ENCODE data around the gene ZFR. TPM values are rescaled to one million over a fixed set of nuclear protein-coding genes. Genes with fewer than 3 reads are reported as not detected.

ZFR gene
- total and polyA plus RNA-seq, 2 experiments from 2014 or later, result 59.1 to 93.3 TPM

DNA sequence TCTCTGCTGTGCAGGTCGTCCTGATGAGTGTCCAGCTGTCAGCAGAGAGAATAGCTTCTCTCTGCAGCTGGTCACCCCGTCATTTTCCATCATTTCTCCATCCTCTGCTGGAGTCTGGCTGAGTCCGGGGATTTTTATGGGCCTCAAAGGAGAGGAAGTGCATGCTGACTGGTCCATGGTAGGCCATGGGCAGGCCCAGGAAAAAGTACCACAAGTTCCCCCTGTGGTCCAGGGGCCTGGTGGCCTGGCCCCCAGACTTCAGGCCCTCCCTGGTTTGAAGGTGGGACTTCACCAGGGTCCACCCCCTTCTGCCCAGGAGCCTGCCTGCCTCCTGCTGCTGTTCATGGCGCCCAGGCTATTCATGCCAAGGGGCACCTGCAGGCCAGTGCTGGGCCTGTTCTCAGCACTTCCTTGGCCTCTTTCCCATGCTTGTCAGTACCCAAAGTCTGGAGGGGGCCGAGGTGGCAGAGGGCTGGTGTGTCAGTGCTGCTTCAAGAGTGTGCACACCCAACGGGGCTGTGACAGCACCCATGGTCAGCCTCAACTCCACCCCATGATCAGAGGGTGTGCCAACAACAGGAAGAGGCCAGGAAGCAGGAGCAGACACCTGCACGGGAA is 124.5 kb downstream of the ZFR start:
- Histone ChIP-seq H3K4me1 (ENCODE audit: insufficient read depth) (no peaks in the 10 kb centered on the region), H3K36me3 (replicated peaks; ENCODE audit: insufficient read depth, low read depth) (no peaks in the 10 kb centered on the region), H3K9me2 (replicated peaks; ENCODE audit: insufficient read depth) (no peaks in the 10 kb centered on the region), H4K20me1 (ENCODE audit: insufficient read depth, poor library complexity, severe bottlenecking) (no peaks in the 10 kb centered on the region), H3K4me2 (no peak overlapping the region), H3K27ac (no peak overlapping the region), H3K9me3 (ENCODE audit: low read depth) (no peaks in the 10 kb centered on the region), H3K4me3 (no peak overlapping the region), H3K27me3 (no peaks in the 10 kb centered on the region), H2AFZ (no peak overlapping the region), H3K79me2 (no peaks in the 10 kb centered on the region)
- TF ChIP-seq, protein P1, sequence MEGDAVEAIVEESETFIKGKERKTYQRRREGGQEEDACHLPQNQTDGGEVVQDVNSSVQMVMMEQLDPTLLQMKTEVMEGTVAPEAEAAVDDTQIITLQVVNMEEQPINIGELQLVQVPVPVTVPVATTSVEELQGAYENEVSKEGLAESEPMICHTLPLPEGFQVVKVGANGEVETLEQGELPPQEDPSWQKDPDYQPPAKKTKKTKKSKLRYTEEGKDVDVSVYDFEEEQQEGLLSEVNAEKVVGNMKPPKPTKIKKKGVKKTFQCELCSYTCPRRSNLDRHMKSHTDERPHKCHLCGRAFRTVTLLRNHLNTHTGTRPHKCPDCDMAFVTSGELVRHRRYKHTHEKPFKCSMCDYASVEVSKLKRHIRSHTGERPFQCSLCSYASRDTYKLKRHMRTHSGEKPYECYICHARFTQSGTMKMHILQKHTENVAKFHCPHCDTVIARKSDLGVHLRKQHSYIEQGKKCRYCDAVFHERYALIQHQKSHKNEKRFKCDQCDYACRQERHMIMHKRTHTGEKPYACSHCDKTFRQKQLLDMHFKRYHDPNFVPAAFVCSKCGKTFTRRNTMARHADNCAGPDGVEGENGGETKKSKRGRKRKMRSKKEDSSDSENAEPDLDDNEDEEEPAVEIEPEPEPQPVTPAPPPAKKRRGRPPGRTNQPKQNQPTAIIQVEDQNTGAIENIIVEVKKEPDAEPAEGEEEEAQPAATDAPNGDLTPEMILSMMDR (IDR thresholded peaks at IDR 0.05; ENCODE audit: poor library complexity), result no peak
- TF ChIP-seq EZH2phosphoT487 (IDR thresholded peaks at IDR 0.05; ENCODE audit: low read depth, severe bottlenecking, unreplicated experiment), result no peak
- TF ChIP-seq EZH2 (IDR thresholded peaks at IDR 0.05; ENCODE audit: borderline replicate concordance), result no peak
- no peak for DNase-seq (ENCODE audit: low spot score)
- WGBS (ENCODE audit: low lambda C conversion rate, missing lambda C conversion rate), result 73% methylated on average over 7 of the region's 7 CpGs

DNA sequence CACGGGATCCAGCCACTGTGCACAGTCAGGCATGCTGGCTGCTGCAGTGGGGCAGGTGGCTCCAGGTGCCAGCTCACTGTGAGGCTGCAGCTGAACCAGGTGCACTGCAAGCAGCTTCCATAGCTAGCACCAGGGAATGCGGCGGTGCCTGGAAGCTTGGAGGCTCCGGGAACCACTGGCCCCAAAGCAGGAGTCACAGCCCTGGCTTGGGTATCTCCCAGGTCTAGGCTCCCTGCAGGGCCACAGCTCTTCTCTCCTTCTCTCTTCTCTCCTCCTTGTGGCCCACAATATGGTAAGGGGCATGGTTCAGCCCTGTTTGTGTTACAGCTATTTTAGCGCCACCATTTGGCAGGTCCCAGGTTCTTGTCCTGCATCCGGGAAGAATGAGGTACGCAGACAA is 125.1 kb downstream of the ZFR start:
- no peak for DNase-seq (ENCODE audit: low spot score)
- Histone ChIP-seq H3K27ac (no peak overlapping the region), H4K20me1 (ENCODE audit: insufficient read depth, poor library complexity, severe bottlenecking) (no peaks in the 10 kb centered on the region), H3K9me2 (replicated peaks; ENCODE audit: insufficient read depth) (no peaks in the 10 kb centered on the region), H3K4me3 (no peak overlapping the region), H3K79me2 (no peaks in the 10 kb centered on the region), H3K4me1 (ENCODE audit: insufficient read depth) (no peaks in the 10 kb centered on the region), H2AFZ (no peak overlapping the region), H3K4me2 (no peak overlapping the region), H3K36me3 (replicated peaks; ENCODE audit: insufficient read depth, low read depth) (no peaks in the 10 kb centered on the region), H3K27me3 (no peaks in the 10 kb centered on the region), H3K9me3 (ENCODE audit: low read depth) (no peaks in the 10 kb centered on the region)
- TF ChIP-seq EZH2 (IDR thresholded peaks at IDR 0.05; ENCODE audit: borderline replicate concordance) (no peak), EZH2phosphoT487 (IDR thresholded peaks at IDR 0.05; ENCODE audit: low read depth, severe bottlenecking, unreplicated experiment) (no peak)
- WGBS (ENCODE audit: low lambda C conversion rate, missing lambda C conversion rate), result 69% methylated on average over 7 of the region's 7 CpGs

DNA sequence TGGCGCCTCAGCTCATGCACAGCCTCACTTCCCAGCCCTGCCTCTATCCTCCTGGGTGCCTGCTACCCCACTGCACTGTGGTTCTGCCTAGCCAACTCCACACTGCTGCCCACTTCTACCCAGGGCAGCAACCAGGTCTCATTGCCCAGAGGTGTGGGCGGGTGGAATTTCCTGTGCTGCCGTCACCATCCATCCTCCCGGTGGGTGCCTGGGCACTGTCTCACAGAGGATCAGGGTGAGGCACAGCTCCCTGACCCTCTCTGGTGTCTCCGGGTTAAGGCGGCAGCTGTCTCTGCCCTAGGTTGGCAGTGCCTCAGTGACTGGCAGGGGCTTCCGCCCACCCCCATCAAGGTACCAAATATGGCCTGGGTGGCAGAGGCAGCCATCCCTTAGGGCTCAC is 127.5 kb downstream of the ZFR start:
- no peak for TF ChIP-seq EZH2phosphoT487 (IDR thresholded peaks at IDR 0.05; ENCODE audit: low read depth, severe bottlenecking, unreplicated experiment)
- no peak for TF ChIP-seq EZH2 (IDR thresholded peaks at IDR 0.05; ENCODE audit: borderline replicate concordance)
- TF ChIP-seq, protein P1 (IDR thresholded peaks at IDR 0.05; ENCODE audit: poor library complexity), result no peak
- H3K4me3 ChIP-seq, result no peak overlapping the region
- H3K36me3 ChIP-seq (replicated peaks; ENCODE audit: insufficient read depth, low read depth), result no peaks in the 10 kb centered on the region
- no peaks in the 10 kb centered on the region for H3K9me2 ChIP-seq (replicated peaks; ENCODE audit: insufficient read depth)
- no peaks in the 10 kb centered on the region for H3K9me3 ChIP-seq (ENCODE audit: low read depth)
- WGBS (ENCODE audit: low lambda C conversion rate, missing lambda C conversion rate), result 92% methylated on average over 7 of the region's 7 CpGs
- no peaks in the 10 kb centered on the region for H3K4me1 ChIP-seq (ENCODE audit: insufficient read depth)
- peaks cover under 1% of the 10 kb centered on the region for H3K79me2 ChIP-seq
- H3K27me3 ChIP-seq, result no peaks in the 10 kb centered on the region
- H3K4me2 ChIP-seq, result no peak overlapping the region
- H2AFZ ChIP-seq, result no peak overlapping the region
- DNase-seq (ENCODE audit: low spot score), result no peak
- no peak overlapping the region for H3K27ac ChIP-seq
- no peaks in the 10 kb centered on the region for H4K20me1 ChIP-seq (ENCODE audit: insufficient read depth, poor library complexity, severe bottlenecking)

DNA sequence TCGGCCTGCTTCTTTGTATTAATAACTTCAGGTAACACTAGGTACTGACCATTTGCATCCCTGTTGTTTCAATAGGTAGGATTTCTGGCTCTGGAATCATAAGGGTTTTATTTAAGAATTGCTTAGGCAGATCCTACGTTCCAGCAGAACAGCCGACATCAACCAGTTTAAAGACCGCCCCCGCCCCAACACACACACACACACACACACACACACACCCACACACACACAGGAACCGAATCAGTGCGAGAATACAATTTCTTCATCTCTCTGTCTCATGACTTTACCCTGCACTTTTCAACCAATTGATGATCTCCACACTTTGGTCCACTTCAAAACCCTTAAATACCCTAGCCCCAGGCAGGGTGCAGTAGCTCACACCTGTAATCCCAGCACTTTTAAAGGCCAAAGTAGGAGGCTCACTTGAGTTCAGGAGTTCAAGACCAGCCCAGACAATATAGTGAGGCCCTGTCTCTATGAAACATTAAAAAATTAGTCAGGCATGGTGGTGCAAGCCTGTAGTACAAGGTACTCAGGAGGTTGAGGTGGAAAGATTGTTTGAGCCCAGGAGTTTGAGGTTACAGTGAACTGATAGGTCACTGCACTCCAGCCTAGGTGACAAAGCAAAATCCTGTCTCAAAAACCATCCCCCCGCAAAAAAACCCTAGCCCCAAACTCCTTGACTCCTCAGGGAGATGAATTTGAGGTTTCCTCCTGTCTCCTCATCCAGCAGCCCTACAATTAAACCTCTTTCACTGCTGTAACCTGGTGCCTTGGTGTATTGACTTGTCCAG is 129.1 kb downstream of the ZFR start:
- Histone ChIP-seq H3K4me2 (no peak overlapping the region), H3K79me2 (peaks cover 17% of the 10 kb centered on the region), H3K36me3 (replicated peaks; ENCODE audit: insufficient read depth, low read depth) (no peaks in the 10 kb centered on the region), H3K4me3 (no peak overlapping the region), H3K27me3 (no peaks in the 10 kb centered on the region), H3K4me1 (ENCODE audit: insufficient read depth) (peaks cover 10% of the 10 kb centered on the region), H3K9me3 (ENCODE audit: low read depth) (no peaks in the 10 kb centered on the region), H2AFZ (no peak overlapping the region), H4K20me1 (ENCODE audit: insufficient read depth, poor library complexity, severe bottlenecking) (peaks cover 3% of the 10 kb centered on the region), H3K27ac (no peak overlapping the region), H3K9me2 (replicated peaks; ENCODE audit: insufficient read depth) (no peaks in the 10 kb centered on the region)
- no peak for DNase-seq (ENCODE audit: low spot score)
- 86% methylated on average over 8 of the region's 8 CpGs for WGBS (ENCODE audit: low lambda C conversion rate, missing lambda C conversion rate)
- TF ChIP-seq, protein P1 (IDR thresholded peaks at IDR 0.05; ENCODE audit: poor library complexity), result no peak
- TF ChIP-seq EZH2phosphoT487 (IDR thresholded peaks at IDR 0.05; ENCODE audit: low read depth, severe bottlenecking, unreplicated experiment) (no peak), EZH2 (IDR thresholded peaks at IDR 0.05; ENCODE audit: borderline replicate concordance) (no peak)
